Vagina (tissue), 2 donors: ENCODE measurements around the gene ZNF697. TPM values are rescaled to one million over a fixed set of nuclear protein-coding genes. Genes with fewer than 3 reads are reported as not detected.

Experiments used
- DNase-seq, 2 donors: peaks; one replicate each; pipeline ENCODE4 v3.0.0-alpha.2; 2017; ENCODE audit errors: extremely low spot score in 2 of 2
- H3K27ac ChIP-seq: fragments of 200-600 bp; sonication (generic); one replicate; pipeline ENCODE4 v1.5.1; 2019
- H3K27me3 ChIP-seq: fragments of 200-600 bp; sonication (generic); one replicate; pipeline ENCODE4 v1.5.1; 2019
- H3K36me3 ChIP-seq, 2 donors: fragments of 200-600 bp; sonication (generic); one replicate each; pipeline ENCODE4 v1.5.1; 2017 to 2019
- H3K4me1 ChIP-seq: fragments of 200-600 bp; sonication (generic); one replicate; pipeline ENCODE4 v1.5.1; 2019
- H3K4me3 ChIP-seq, 2 donors: fragments of 200-600 bp; sonication (generic); 1 replicate in 1 of 2; 2 replicates in 1 of 2; pipeline ENCODE4 v1.5.1; 2016 to 2019
- H3K9me3 ChIP-seq: fragments of 200-600 bp; sonication (generic); one replicate; pipeline ENCODE4 v1.5.1; 2019
- CTCF ChIP-seq, 3 experiments: fragments of 450-650 bp in 2 of 3; fragments of 200-600 bp in 1 of 3; sonication (generic) in 1 of 3; IDR thresholded peaks; one replicate each; pipeline ENCODE4 v1.5.1; 2017 to 2019; ENCODE audit warnings: antibody characterized with exemption in 3 of 3, mild to moderate bottlenecking in 2 of 3, moderate library complexity in 2 of 3
- POLR2A ChIP-seq, 2 donors: fragments of 450-650 bp; IDR thresholded peaks; one replicate each; pipeline ENCODE4 v1.6.1; 2017; ENCODE audit warnings: antibody characterized with exemption in 2 of 2, mild to moderate bottlenecking in 2 of 2, moderate library complexity in 2 of 2
- POLR2AphosphoS5 ChIP-seq, 2 donors: sonication (generic); formaldehyde crosslinking; IDR thresholded peaks; one replicate each; pipeline ENCODE4 v1.9.0; 2017; ENCODE audit warnings: antibody characterized with exemption in 2 of 2, mild to moderate bottlenecking in 2 of 2, low read depth in 1 of 2; ENCODE audit not compliant: insufficient read depth in 1 of 2
- intact Hi-C: fragments of 100-400 bp; cut with DNase I; formaldehyde crosslinking; loops from one replicate; pipeline ENCODE4 v1.15.1; 2023
- total RNA-seq: library from RNA; depleted of rRNA; stranded (reverse); fragments of >200 nt; gene quantifications from one replicate; pipeline ENCODE4 v1.2.3, GENCODE V29; 2016

ZNF697 gene
- total RNA-seq, 1 donor from 2014 or later, result 3.7 TPM

DNA sequence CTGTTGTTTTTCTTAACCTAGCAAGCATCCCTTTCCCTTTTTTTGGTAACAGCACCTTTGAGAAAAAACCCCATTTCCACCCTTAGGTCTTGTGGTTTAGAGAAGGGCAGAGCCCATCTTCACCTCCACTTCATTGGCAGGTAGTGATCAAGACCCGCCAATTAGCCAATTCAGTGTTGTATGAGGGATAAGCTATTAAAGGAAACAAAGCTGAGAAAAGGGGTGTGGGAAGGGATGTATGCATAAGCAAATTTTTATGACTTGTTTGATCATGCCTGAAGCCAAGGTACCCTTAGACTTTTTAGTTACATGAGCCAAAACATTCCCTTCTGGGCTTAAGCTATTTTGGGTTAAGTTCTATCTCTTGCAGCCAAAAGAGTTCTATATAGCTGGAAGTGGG is 3.6 kb upstream of the ZNF697 start:
- no peak overlapping the region for H3K4me3 ChIP-seq
- no peaks in the 10 kb centered on the region for H3K36me3 ChIP-seq
- H3K27me3 ChIP-seq, result no peaks in the 10 kb centered on the region
- H3K4me1 ChIP-seq, result peaks cover 20% of the 10 kb centered on the region
- TF ChIP-seq POLR2A (IDR thresholded peaks at IDR 0.05) (no peak), CTCF (IDR thresholded peaks at IDR 0.05) (no peak), POLR2AphosphoS5 (IDR thresholded peaks at IDR 0.05; ENCODE audit: insufficient read depth in 1 of 2, low read depth in 1 of 2) (no peak)
- intact Hi-C loops, result no loop called here
- DNase-seq, result peak in 1 of 2 donors; percentile 1
- no peaks in the 10 kb centered on the region for H3K9me3 ChIP-seq
- H3K27ac ChIP-seq, result no peak overlapping the region

DNA sequence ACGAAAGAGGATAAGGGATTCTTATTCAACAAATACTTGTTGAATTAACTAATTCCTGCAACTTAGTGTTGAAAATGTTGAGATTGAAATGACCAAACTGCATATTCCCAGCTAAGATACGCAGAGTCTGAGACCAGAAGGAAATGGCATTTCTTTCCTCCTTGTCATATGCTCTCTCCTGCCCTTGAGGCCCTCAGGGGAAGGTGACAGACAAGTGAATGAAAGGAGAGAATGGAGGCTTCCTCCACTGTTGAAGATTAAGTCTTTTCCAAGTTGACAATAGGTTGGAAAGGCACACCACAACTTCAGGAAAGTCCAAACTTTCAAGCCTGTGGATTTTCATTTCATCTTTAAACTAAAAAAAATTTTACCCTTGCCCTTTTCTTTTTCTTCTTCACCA is 3.1 kb upstream of the ZNF697 start:
- TF ChIP-seq POLR2A (IDR thresholded peaks at IDR 0.05) (no peak), POLR2AphosphoS5 (IDR thresholded peaks at IDR 0.05; ENCODE audit: insufficient read depth in 1 of 2, low read depth in 1 of 2) (no peak), CTCF (IDR thresholded peaks at IDR 0.05) (no peak)
- Histone ChIP-seq H3K4me3 (no peak overlapping the region), H3K36me3 (no peaks in the 10 kb centered on the region), H3K4me1 (peaks cover 24% of the 10 kb centered on the region), H3K27me3 (no peaks in the 10 kb centered on the region), H3K9me3 (no peaks in the 10 kb centered on the region), H3K27ac (no peak overlapping the region)
- peak in 1 of 2 donors; percentile 0 for DNase-seq
- intact Hi-C loops, result no loop called here

DNA sequence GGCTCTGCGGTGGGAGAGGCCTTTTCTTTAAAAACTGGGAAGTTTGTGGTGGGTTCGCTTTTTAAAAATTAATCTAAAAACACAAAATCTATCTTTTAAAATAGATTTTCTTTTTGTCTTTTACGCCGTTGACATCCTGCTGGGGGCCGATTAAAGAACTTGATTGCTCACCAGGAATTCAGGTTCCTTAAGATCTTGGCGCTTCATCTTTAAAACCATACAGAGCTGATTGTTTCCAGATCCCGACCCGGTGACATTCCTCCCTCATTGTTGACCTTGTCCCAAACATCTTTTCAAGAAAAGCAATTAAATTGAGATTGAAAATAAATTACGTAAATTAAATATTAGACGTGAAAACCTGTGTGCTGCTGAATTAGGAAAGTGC is 546 bp upstream of the ZNF697 start:
- Histone ChIP-seq H3K4me3 (peak overlapping the region; percentile 69 to 84), H3K9me3 (no peaks in the 10 kb centered on the region), H3K27ac (peak overlapping the region; percentile 84), H3K36me3 (no peaks in the 10 kb centered on the region), H3K27me3 (no peaks in the 10 kb centered on the region), H3K4me1 (peaks cover 23% of the 10 kb centered on the region)
- intact Hi-C loops, result no loop called here
- no peak for DNase-seq
- no peak for TF ChIP-seq CTCF (IDR thresholded peaks at IDR 0.05)
- TF ChIP-seq POLR2A (IDR thresholded peaks at IDR 0.05), result no peak
- TF ChIP-seq POLR2AphosphoS5 (IDR thresholded peaks at IDR 0.05; ENCODE audit: insufficient read depth in 1 of 2, low read depth in 1 of 2), result no peak

GRCh38 chr1:119647228-119647733 is 785 bp downstream of the ZNF697 start:
- Histone ChIP-seq H3K9me3 (no peaks in the 10 kb centered on the region), H3K27me3 (no peaks in the 10 kb centered on the region), H3K27ac (peak overlapping the region; percentile 84), H3K4me3 (peak overlapping the region; percentile 69 to 84), H3K4me1 (peaks cover 23% of the 10 kb centered on the region), H3K36me3 (no peaks in the 10 kb centered on the region)
- TF ChIP-seq CTCF (IDR thresholded peaks at IDR 0.05) (no peak), POLR2A (IDR thresholded peaks at IDR 0.05) (no peak), POLR2AphosphoS5 (IDR thresholded peaks at IDR 0.05; ENCODE audit: insufficient read depth in 1 of 2, low read depth in 1 of 2) (no peak)
- DNase-seq, result peak in 1 of 2 donors; percentile 83
- intact Hi-C loops, result loop anchor here (2.0 kb wide), 1 partner anchor 66 kb away; no protein-coding TSS in a partner anchor

GRCh38 chr1:119646521-119647227 is 1.4 kb downstream of the ZNF697 start:
- intact Hi-C loops, result loop anchor here (2.0 kb wide), 1 partner anchor 66 kb away; no protein-coding TSS in a partner anchor

More at GRCh38 chr1:119646521-119647227, 1.4 kb downstream of the ZNF697 start:
- no peaks in the 10 kb centered on the region for H3K9me3 ChIP-seq
- DNase-seq, result peak in 1 of 2 donors; percentile 84
- TF ChIP-seq POLR2AphosphoS5 (IDR thresholded peaks at IDR 0.05; ENCODE audit: insufficient read depth in 1 of 2, low read depth in 1 of 2) (no peak), POLR2A (IDR thresholded peaks at IDR 0.05) (no peak), CTCF (IDR thresholded peaks at IDR 0.05) (no peak)
- no peaks in the 10 kb centered on the region for H3K36me3 ChIP-seq
- peak overlapping the region; percentile 69 to 84 for H3K4me3 ChIP-seq
- H3K27me3 ChIP-seq, result no peaks in the 10 kb centered on the region
- H3K4me1 ChIP-seq, result peaks cover 23% of the 10 kb centered on the region
- H3K27ac ChIP-seq, result no peak overlapping the region
